CD4-positive, alpha-beta T cell treated with Interleukin-10 for 1 hour (primary cell): ENCODE data around the gene PAM.
"Not testable (repeated sequence)": the region's sequence is repeated elsewhere in the genome, so short reads cannot be mapped to it uniquely, and the experiment has no call there.

Source experiments
- DNase-seq: peaks from one replicate; pipeline ENCODE4 v3.0.0-alpha.2; 2020

The PAM gene

DNA sequence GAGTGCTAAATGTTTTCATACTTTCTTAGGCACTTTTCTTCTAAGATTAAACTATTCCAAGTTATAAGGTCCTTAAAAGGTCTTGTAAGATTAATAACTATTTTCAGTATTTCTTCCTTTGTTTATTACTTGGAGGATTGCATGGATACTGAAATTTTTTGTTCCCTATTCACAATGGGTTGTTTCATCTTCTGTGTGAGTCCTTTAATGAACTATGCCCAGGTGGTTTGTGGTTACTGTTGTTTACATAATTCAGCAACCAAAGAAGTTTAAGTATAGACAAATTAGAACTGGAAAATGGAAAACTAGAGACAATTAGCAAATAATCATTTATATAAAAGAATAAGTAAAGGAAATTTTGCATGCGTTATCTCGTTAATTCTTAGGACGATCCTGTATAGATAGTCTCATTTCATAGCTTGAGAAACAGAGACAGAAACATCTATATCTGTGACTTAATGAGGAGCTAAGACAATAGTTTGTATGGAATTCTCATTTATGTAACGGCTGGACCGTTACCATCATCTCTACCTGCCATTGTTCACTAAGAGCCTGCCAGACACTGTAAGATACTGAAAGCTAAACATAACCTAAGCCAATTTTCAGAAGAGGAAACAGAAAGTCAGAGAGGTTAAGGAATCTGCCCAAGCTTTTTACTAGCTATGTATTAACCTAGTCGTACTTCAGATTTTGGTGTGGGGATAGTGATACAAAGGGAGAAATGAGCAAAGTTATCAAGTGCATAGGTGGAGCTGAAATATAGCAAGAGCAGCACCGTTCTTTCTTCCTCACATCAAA, 148.2 kb downstream of the PAM start:
- DNase-seq = no peak

DNA sequence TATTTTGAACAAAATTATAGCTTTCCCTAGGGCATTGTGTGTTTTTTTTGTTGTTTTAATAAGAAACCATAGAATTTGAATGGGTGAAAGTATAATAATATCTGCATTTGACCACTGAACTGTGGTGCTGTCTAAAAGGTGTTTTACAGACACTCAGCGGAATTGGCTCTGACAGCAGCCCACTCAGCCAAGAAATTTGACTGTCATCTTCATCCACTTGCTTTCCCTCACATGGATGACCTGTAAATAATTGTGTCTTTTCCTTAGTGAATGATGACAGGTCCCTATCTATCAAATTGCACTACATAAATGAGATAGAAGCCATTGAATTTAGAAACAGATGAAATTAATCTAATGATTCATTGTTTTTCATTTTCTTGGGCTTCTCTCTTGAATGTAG, 150.0 kb downstream of the PAM start:
- no peak for DNase-seq

DNA sequence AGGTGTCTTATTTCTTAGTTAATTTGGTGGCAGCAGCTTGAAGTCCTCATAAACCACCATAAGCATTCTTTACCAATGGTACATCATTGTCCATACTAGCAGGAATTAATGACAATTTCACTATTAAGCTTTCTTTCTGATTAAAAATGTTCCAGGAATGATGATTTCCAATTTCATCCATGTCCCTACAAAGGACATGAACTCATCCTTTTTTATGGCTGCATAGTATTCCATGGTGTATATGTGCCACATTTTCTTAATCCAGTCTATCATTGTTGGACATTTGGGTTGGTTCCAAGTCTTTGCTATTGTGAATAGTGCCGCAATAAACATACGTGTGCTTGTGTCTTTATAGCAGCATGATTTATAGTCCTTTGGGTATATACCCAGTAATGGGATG, 152.0 kb downstream of the PAM start:
- not testable (repeated sequence) for DNase-seq

DNA sequence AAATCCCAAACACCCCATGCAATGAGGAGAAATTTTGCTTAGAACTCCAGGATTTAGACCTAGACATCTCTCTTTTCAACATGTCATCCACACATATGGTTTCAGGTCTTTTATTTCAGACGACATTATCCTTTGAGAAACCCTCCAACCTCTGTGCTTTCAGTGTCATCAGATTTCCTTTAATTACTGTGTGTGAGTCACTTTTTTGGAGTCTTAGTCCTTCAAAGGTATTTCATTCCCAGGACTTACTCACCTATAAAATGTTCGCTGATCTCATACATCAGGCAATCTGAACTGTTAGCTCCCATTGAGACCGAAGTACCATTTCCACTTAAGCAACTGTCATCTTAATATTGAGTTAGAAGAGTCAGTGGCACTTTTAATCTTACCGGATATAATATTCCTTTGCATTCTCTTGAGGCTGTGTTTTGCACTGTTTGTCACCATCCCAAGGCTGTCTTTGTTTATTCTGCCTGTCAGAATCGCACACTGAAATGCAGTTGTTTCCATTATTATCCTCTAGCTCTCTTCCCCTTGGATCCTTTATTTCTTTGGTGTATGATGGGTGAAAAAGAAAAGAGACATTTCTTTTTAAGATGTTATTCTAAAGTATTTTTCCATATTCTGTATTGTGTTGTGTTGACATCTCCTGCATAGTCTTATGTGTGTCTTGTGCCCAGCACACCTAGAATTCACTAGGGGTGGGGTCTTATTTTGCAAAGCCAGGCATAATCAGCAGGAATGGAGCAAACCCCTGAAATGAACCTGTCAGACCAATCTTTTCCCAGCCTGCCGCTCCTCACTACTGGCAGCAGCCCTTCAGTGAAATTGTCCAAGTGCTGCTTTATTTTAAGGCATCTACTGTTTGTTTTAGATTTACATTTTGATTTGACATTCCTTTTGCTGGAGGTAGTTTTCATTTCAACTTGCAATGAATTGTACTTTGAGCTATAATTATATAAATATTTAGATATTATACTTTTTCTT, 155.4 kb downstream of the PAM start:
- DNase-seq = no peak

DNA sequence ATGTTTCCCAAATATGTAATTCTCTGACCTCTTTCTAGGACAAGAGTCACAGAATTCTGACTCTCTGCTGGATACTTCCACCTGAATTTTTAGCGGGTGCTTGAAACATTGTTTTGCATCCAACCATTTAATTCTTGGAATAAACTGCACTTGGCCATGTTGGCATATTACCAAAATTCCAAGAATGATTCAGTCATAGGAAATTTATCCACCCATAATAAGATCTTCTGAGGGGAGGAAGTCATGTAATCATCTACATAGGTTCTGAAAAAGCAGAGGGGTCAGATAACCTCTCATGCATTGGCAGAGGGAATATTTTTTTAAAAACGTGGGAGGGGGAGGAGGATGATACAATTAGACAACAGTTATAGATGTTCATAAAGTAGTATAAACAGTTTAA, 156.9 kb downstream of the PAM start:
- DNase-seq = no peak

DNA sequence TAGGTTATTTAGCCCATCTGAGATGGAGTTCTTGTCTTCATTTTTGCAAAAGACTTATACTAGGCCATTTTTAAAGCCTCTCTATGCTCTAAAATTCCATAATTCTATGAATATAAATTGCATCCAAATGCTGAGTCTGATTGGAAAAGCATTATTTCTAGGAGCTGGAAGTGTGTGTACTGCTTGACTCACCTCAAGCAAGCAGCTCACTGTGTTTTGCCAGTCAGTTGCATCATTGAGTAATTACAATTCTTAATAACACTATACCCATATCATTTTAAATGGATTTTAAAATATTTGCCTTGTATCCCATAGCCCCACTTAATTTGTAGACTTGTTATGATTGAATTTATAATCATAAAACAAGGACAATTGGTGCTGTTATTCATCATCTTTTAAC, 161.0 kb downstream of the PAM start:
- no peak for DNase-seq

DNA sequence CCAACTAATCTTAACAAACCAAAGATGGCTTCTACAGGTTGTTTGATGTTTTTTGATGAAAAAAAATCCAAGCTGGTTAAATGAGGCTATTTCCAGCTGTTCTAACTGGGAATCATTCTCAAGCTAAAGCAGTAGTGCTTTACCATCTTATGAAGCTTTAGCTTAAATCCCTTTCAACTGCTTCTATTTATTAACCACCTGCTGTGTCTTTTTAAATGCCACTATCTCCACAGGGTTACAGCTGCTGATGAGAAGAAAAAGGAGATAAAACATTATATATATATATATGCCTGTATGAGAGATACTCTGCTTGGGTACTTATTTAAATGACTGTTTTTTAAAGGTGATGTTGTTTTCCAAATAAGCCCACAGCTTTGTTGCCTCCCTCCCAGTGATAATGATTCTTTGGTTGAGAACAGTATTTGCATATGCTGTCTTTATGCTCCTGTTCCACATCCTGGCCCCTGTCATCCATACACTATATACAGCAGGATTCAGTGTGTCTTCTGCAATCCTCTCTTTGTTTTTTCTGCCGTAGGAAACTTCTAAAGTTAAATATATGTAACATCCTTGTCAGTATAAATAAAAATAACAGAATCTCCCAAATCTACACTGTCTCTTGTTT, 164.0 kb downstream of the PAM start:
- DNase-seq = no peak

DNA sequence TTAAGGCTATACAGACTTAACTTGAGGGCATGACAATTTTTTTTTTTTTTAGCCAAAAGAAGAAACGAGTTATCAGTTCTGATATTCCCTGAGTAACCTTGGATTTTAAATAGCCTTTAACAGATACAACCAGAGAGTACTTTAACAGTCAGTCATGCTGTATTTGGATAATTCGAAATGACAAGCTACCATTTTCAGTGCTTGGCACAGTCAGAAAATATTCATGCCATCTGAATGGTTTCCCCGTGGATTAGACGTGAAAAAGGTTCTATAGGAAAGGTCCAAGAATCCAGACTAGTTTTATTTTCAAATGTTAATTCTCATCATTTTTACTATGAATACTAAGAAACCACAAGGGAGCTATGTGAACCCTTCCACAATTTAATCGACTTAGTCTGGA, 165.7 kb downstream of the PAM start:
- no peak for DNase-seq

DNA sequence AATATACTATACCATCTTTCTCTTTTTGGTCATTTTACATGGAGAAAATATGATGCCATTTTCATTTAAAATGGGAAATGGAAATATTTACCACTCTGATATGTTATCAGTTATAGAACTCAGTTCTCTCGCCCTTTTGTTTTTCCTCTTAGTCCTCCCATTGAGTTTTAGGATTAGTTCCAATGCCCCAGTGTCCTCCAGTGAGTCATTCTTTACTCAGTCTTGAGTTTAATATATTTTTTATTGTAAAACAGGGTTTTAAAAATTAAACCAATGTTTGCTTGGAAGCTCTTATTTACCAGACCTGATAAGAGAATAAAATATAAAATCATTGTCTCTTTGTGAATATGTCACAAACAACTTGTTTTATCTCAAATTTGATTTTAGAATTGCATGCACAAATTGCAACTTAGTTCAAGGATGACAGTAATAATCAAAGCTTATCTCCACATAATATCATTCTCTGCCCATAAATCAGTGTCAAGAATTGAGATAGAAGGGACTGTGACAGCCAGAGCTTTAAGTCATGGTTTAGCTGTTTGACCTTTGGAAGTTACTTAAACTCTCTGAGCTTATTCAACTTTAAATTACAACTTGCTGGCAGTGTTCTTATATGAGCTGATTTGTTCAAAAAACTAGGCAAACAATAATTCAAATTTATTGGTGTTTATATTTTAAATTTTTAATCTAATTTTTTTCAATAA, 166.4 kb downstream of the PAM start:
- no peak for DNase-seq

DNA sequence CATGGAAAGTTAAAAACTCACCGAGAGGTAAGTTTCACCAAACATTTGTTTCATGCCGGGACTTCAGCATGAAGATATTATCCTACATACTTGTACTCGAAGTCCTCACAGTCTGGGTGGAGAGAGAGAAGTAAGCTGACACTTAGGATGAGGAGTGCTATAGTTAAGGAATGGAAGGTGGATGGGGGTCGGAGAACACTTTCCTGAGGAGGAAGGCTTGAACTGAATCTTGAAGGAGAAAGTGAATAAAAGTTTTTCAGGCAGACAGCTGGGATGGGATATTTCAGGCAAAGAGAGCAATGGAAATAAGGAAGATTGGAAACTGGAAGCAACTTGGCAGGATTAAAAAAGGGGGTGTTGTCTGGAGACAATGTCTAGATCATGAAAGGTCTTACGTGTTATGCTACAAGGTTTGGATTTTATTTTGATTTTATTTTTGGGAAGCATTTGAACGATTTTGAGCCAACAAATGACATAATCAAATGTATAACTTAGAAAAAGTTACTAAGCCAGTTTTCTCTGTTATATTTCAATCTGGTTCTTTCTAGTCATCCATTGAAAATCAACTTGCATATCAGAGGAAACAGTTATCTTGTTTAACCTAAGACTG, 167.1 kb downstream of the PAM start:
- no peak for DNase-seq

DNA sequence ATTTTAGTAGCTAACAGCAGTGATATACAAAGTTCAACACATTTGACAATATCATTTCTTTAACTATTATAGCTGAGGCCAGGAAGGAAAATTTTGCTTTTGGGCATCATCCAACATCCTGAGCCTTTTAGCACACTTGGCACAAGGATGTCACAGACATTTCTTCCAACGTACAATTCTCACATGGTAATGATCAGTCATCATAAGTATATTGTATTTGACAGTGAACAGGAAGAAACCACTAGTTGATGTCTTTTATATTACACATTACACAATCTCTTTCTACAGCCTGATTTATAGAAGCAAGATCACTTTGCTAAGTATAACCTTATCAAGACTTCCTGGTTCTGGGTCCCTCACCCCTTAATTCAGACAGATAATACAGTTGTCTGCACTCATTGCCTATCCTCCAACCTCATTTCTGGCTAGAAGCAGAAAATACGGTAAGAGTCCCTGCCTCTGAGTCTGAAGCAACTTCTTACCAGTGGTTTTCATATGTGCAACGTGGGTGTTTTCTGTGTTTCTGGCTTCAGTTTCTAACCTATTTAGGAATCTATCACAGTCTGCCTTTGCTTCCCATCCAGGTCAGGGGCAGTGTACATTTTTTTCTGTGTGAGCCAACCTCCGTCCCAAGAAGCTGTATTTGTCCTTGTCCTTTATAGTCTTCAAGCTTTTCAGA, 167.8 kb downstream of the PAM start:
- DNase-seq = no peak

DNA sequence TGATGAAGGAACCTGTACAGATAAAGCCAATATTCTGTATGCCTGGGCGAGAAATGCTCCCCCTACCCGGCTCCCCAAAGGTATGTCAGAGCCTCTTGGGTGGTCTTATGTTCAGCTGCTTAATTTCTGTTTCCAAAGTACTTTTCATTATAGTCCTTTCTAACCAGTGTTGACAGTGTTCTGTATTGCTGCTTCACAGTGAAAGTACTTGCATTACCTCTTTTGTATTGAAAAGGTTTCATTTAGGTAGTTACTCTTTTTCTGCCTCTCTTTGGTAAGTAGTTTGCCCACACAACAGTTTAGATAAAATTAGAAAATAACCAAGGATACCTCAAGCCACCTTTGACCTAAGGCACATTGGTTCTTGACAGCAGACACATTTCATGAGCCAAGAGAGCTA, 169.9 kb downstream of the PAM start:
- DNase-seq = no peak

DNA sequence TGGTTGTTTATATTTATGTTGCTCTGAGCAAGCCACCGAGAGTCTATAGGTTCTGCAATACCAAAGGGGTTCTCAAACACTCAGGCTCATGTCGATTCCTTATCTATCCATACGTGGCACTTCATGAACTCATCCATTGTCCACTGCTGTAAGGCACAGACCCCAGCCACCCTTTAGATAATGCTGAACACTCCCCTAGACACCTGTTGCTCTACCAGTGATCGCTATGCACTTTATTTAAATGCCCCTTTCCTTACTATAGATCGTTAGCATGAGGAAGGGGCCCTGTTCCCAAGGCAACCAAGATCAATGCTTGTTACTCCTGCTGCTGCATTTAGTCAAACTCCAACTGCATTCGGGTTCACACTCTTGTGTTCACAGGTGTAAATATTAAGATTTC, 171.9 kb downstream of the PAM start:
- DNase-seq = no peak

DNA sequence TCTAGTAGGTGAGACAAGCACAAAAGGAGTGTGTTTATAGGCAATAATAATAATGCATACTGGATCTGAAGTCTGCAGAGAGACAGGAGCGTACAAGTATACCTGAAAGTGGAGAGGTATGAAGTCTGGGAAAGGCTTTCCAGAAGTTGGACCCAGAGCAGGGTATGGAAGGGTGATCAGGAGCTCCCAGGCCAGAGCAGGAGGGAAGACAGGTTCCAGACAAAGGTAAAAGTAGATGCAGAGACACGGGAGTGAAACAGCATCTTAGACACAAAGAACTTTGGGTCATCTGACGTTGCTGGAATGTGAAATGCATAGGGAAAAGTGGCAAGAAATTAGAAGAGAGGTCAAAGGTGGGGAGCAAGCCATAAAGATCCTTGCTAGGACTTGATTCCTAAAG, 175.1 kb downstream of the PAM start:
- no peak for DNase-seq

DNA sequence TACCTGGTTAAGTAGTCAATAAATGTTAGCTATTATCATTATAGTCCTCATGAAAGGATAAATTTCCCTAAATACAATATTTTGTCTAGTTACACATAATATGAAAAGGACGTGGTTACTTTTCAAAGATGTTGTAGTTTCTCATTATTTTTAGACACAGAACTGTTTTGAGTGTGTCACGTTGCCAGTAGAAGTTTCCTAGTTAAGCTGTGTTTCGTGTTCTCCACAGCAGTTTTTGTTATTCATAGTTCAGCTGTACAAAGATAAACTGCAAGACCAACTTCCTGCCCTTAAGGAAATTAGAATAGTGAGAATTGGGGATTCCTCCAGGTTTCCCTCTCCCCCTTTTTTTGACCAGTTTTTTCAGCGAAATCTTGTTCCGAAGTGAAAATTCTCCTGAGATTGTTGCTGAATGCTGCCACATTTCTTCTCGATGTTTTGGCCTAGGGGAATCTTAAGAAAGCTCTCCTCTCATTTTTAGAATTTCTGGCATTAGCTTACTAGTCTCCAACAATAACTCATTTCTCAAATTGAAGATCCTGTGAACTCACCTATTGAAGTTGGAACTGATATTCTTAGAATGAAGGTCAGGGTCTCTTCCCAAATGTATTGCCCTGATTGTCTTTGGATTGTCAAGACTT, 176.1 kb downstream of the PAM start:
- DNase-seq = no peak

DNA sequence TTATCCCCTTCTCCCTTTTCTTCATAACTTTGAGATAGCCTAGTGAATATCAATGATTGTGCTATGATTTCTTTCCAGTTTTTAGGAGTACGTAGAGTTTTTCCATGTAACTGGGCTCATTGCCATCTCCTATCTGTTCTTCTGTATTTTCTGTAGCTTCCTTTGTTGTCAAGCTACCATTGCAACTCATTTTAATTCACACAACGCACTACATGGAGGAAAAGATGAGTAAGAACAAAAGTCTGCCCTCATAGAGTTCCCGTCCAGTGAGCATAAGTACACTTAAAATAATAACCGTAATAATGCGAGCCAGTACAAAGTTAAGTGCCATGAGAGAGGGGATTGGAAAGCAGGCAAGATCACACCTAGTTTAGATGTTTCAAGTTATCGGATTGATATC, 177.7 kb downstream of the PAM start:
- no peak for DNase-seq

DNA sequence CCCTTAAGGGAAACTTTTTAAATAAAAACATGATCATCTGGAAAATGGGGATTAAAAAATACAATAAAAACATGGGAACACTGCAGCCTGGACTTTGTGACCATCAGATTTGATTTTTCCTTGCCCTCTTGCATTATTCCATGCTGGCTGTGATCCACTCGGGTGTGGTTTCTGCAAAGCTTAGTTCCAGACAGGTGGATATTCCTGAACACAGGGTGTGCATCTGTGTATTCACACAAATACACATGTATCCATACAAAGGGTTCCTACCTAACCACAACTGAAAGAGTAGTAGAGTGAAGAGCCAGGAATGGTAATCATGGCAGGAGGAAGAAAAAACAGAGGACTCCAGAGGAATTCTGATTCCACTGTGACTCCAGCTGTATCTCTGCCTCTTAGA, 178.2 kb downstream of the PAM start:
- DNase-seq = no peak

DNA sequence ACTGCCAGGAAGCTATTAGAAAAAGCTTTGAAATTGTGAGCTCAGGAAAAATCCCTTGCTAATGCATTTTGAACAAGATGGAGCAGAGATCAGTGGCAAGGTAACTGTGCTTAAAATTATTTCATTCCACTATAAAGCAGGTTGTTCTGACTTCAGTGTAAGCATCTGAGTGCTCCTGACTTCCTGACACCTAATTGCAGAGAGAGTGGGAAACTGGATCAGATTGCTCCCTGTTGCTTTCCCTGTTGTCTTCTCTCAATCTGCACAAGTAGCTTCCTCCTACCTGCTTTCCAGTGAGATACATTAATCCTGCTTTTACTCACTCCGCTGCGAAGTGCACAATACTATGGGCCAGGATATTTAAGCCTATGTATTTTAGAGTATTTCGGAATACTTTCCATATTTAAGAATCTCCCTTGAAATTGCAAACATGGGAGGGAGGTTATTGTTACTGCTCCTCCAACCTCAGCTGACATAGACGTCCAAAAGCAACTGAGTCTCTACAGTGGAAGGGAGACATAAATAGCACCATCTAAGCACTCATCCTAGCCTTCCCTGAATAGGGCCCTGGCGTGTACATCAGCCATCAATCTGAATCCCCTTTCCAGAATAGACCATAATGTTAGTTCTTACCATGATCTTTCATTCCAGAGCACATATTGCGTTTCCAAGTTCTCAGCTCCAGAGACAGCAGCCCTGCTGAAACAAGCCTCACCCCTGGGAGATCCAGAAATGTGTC, 178.8 kb downstream of the PAM start:
- DNase-seq = no peak

DNA sequence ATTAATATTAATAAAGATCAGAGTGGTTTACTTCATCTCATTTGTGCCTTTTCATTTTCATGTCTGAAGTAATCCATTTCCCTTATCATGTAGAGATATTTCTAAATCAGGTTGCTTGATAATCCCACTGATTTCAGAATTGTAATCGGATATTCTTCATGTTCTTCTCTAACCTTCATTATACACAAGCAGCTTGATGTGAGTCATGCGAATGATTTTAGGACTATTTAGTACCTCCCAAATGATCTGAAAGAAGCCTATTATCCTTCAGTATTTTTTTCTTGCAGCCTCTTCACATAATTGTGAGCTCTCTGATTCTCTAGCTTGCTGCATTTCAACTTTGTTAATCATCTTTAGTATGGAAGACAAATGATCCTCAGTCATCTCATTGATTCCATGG, 182.8 kb downstream of the PAM start:
- DNase-seq = no peak

DNA sequence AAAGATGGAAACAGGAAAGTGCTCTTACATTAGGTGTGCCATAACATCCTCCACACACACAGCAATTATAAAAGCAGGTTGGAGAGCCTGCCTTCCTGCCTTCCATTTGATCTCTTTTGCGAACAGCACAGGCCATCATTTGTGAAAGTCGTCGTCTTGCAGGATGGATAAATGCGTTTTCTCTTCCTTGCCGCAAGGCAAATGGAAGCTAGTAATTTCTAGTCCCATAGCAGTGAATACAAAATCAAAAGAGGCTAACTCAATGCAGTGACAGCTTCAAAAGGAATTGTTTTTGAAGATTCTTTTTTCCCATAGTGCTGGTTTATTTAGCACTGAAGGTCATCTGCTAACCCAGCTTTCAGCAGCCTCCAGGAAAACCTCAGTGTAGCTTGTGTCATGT, 186.0 kb downstream of the PAM start:
- DNase-seq = no peak

DNA sequence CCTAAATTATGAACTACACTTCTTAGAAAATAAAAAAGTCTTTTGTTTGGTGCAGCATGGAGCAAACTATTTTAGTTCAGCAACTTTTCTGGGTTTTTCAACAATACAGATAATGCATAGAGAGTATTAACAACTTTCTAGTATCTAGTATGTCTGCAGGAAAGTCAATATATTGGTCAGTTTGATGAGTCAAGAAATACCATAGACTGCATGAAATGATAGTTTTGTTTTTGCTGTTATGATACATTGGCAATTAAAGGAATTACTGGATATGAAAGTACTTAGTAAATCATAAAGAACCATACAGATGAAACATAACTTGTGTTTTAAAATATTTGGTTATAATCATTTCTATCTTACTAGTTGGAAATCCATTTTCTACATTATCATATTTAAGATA, 191.3 kb downstream of the PAM start:
- no peak for DNase-seq
